ENCODE measurements around the gene IFI16. TPM values are rescaled to one million over a fixed set of nuclear protein-coding genes. Genes with fewer than 3 reads are reported as not detected.

The IFI16 gene
- polyA plus RNA-seq, 3 donors: 64.8 to 99.7 (median 80.1) TPM

- 76% methylated on average over 6 of the region's 11 CpGs for WGBS (ENCODE audit: insufficient coverage)
- Histone ChIP-seq H3K4me2 (replicated peaks; ENCODE audit: extremely low read depth, low read length, poor library complexity, severe bottlenecking) (no peak overlapping the region), H3K27ac (ENCODE audit: low read depth in 1 of 2, low read length in 2 of 2) (no peak overlapping the region), H3K4me3 (replicated peaks in 1 of 3; ENCODE audit: low read depth in 2 of 3, low read length in 3 of 3) (no peak overlapping the region), H4K20me1 (ENCODE audit: insufficient read depth, low read length) (no peaks in the 10 kb centered on the region), H2AFZ (ENCODE audit: insufficient read depth, low read depth, low read length, poor library complexity, severe bottlenecking) (no peak overlapping the region), H3K9me3 (replicated peaks in 1 of 2; ENCODE audit: control insufficient read depth in 1 of 2, insufficient read depth in 1 of 2, low read length in 2 of 2) (no peaks in the 10 kb centered on the region), H3K9ac (ENCODE audit: insufficient read depth, low read length, poor library complexity, severe bottlenecking) (no peak overlapping the region), H3K79me2 (ENCODE audit: insufficient read depth, low read length) (no peaks in the 10 kb centered on the region), H3K27me3 (ENCODE audit: control insufficient read depth in 2 of 2, insufficient read depth in 2 of 2, low read length in 2 of 2) (no peaks in the 10 kb centered on the region), H3K4me1 (ENCODE audit: control insufficient read depth in 1 of 2, insufficient read depth in 2 of 2, low read length in 2 of 2) (peaks cover 4 to 9% of the 10 kb centered on the region in 2 donors), H3K36me3 (replicated peaks in 1 of 2; ENCODE audit: control insufficient read depth in 1 of 2, insufficient read depth in 2 of 2, low read length in 2 of 2) (no peaks in the 10 kb centered on the region)
- intact Hi-C loops (cut with micrococcal nuclease): loop anchor here (2.0 to 10.0 kb wide), 3 partner anchors 202 to 815 kb away; partner anchors contain the start of gene CD1D (in 1 of the 2)
- Mint-ChIP-seq H3K36me3 (no peaks in the 10 kb centered on the region), H3K4me3 (no peak overlapping the region), H3K27me3 (ENCODE audit: low read depth in 3 of 3) (peaks cover 0 to 2% (median 0%) of the 10 kb centered on the region in 3 donors), H3K4me1 (peaks cover 13% of the 10 kb centered on the region), H3K9me3 (no peaks in the 10 kb centered on the region), H3K27ac (no peak overlapping the region)
- DNase-seq: no peak
- no peak for TF ChIP-seq CTCF (IDR thresholded peaks at IDR 0.05)
These were observed 10.2 kb upstream of the IFI16 start for GRCh38 chr1:158999316-159000069.

GRCh38 chr1:159000070-159000409, 9.7 kb upstream of the IFI16 start:
- H2AFZ ChIP-seq (ENCODE audit: insufficient read depth, low read depth, low read length, poor library complexity, severe bottlenecking): no peak overlapping the region
- no peak overlapping the region for H3K4me2 ChIP-seq (replicated peaks; ENCODE audit: extremely low read depth, low read length, poor library complexity, severe bottlenecking)
- peaks cover 4 to 9% of the 10 kb centered on the region in 2 donors for H3K4me1 ChIP-seq (ENCODE audit: control insufficient read depth in 1 of 2, insufficient read depth in 2 of 2, low read length in 2 of 2)
- no peak overlapping the region for H3K9ac ChIP-seq (ENCODE audit: insufficient read depth, low read length, poor library complexity, severe bottlenecking)
- WGBS (ENCODE audit: insufficient coverage): 100% methylated on average over 1 of the region's 6 CpGs
- no peak overlapping the region for H3K27ac ChIP-seq (ENCODE audit: low read depth in 1 of 2, low read length in 2 of 2)
- H3K27me3 ChIP-seq (ENCODE audit: control insufficient read depth in 2 of 2, insufficient read depth in 2 of 2, low read length in 2 of 2): no peaks in the 10 kb centered on the region
- H3K27ac Mint-ChIP-seq: no peak overlapping the region
- H3K79me2 ChIP-seq (ENCODE audit: insufficient read depth, low read length): no peaks in the 10 kb centered on the region
- intact Hi-C loops (cut with micrococcal nuclease): loop anchor here in 1 of 2 donors (10.0 kb wide), 1 partner anchor 815 kb away; the partner anchor contains the start of gene CD1D
- no peak for DNase-seq
- H3K9me3 Mint-ChIP-seq: no peaks in the 10 kb centered on the region
- H4K20me1 ChIP-seq (ENCODE audit: insufficient read depth, low read length): no peaks in the 10 kb centered on the region
- H3K36me3 ChIP-seq (replicated peaks in 1 of 2; ENCODE audit: control insufficient read depth in 1 of 2, insufficient read depth in 2 of 2, low read length in 2 of 2): no peaks in the 10 kb centered on the region
- no peaks in the 10 kb centered on the region for H3K9me3 ChIP-seq (replicated peaks in 1 of 2; ENCODE audit: control insufficient read depth in 1 of 2, insufficient read depth in 1 of 2, low read length in 2 of 2)
- no peak overlapping the region for H3K4me3 Mint-ChIP-seq
- no peak for TF ChIP-seq CTCF (IDR thresholded peaks at IDR 0.05)
- H3K36me3 Mint-ChIP-seq: no peaks in the 10 kb centered on the region
- H3K4me1 Mint-ChIP-seq: peaks cover 13% of the 10 kb centered on the region
- no peak overlapping the region for H3K4me3 ChIP-seq (replicated peaks in 1 of 3; ENCODE audit: low read depth in 2 of 3, low read length in 3 of 3)
- H3K27me3 Mint-ChIP-seq (ENCODE audit: low read depth in 3 of 3): peaks cover 0 to 2% (median 0%) of the 10 kb centered on the region in 3 donors
